Raji (cell line): ENCODE data around the gene USP9Y.

ENCODE experiments used
- POLR2A ChIP-seq: IDR thresholded peaks from 2 replicates; pipeline ENCODE4 v1.6.1; 2011; ENCODE audit warnings: low read depth, low read length, control low read depth; ENCODE audit not compliant: insufficient read depth

The USP9Y gene

GRCh38 chrY:12867960-12868359, 166.9 kb downstream of the USP9Y start:
- TF ChIP-seq POLR2A: no peak

- TF ChIP-seq POLR2A: no peak
Measured at GRCh38 chrY:12896973-12897372, 195.9 kb downstream of the USP9Y start.

GRCh38 chrY:12898604-12899003, 197.6 kb downstream of the USP9Y start:
- TF ChIP-seq POLR2A: no peak

GRCh38 chrY:12904618-12905516, 203.8 kb downstream of the USP9Y start, which contains the start of gene DDX3Y:
TSS of gene DDX3Y (plus strand) at chrY:12904868. CDS start at chrY:12904937, 69 bp downstream.
- TF ChIP-seq POLR2A: peak; percentile 82

- peak; percentile 58; the same call in 1 of the 2 replicates for TF ChIP-seq POLR2A
Measured at GRCh38 chrY:12905517-12905872, 204.5 kb downstream of the USP9Y start.

GRCh38 chrY:12905895-12906294, 204.9 kb downstream of the USP9Y start:
- TF ChIP-seq POLR2A: no peak
